HUES64 (cell line): ENCODE results near the gene PLAU.
"Not testable (repeated sequence)": the region's sequence is repeated elsewhere in the genome, so short reads cannot be mapped to it uniquely, and the experiment has no call there.

Experiments used
- H3K27ac ChIP-seq: 2 replicates; pipeline ENCODE4 v1.7.0; 2013; ENCODE audit warnings: low read depth, low read length, inconsistent platforms
- H3K27me3 ChIP-seq: 2 replicates; pipeline ENCODE4 v1.6.1; 2013; ENCODE audit warnings: mild to moderate bottlenecking, low read length; ENCODE audit not compliant: insufficient read depth
- H3K36me3 ChIP-seq: 2 replicates; pipeline ENCODE4 v1.6.1; 2013; ENCODE audit warnings: mild to moderate bottlenecking, low read length; ENCODE audit not compliant: insufficient read depth
- H3K4me1 ChIP-seq: 2 replicates; pipeline ENCODE4 v1.6.1; 2013; ENCODE audit warnings: mild to moderate bottlenecking, low read length, moderate library complexity; ENCODE audit not compliant: insufficient read depth
- H3K4me3 ChIP-seq: 2 replicates; pipeline ENCODE4 v1.5.1; 2013; ENCODE audit warnings: mild to moderate bottlenecking, low read length, moderate library complexity
- H3K9ac ChIP-seq: 2 replicates; pipeline ENCODE4 v1.6.1; 2013; ENCODE audit warnings: mild to moderate bottlenecking, low read depth, low read length
- H3K9me3 ChIP-seq: 2 replicates; pipeline ENCODE4 v1.6.1; 2013; ENCODE audit warnings: low read depth, low read length; ENCODE audit not compliant: insufficient read depth
- WGBS: fragments of 150-250, 120-280 bp; methylation state at CpG from one replicate; pipeline ENCODE4 v1.1.7; 2013; ENCODE audit warnings: missing lambda C conversion rate; 5-methylcytosine and 5-hydroxymethylcytosine counted together

The PLAU gene

DNA sequence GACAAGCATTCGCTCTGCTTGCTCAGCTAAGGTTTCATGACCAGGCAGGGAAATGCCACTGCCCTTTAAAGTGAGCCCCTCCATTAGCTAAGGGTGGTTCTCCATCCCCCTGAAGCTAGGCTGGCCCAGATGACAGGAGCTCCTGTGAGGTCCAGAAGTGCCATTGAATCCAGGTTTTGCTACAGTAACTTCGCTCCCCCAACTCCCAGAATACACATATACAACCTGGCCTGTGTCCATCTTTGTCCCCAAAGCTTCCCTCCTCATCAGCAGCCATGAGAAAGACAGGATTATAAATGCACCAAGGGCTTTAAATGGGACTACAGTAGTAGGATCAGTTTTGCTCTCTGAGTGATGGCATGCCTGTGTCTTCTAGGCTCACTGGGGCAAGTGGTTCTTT is 51.5 kb downstream of the PLAU start:
- H3K4me3 ChIP-seq = no peak overlapping the region
- no peak overlapping the region for H3K9ac ChIP-seq
- no peaks in the 10 kb centered on the region for H3K36me3 ChIP-seq
- H3K27me3 ChIP-seq = no peaks in the 10 kb centered on the region
- peaks cover 23% of the 10 kb centered on the region for H3K4me1 ChIP-seq
- WGBS = 94% methylated on average over 2 of the region's 2 CpGs
- H3K9me3 ChIP-seq = no peaks in the 10 kb centered on the region
- no peak overlapping the region for H3K27ac ChIP-seq

- H3K4me1 ChIP-seq = peaks cover 35% of the 10 kb centered on the region
- H3K36me3 ChIP-seq, H3K9ac ChIP-seq, H3K9me3 ChIP-seq, H3K27me3 ChIP-seq, H3K27ac ChIP-seq, H3K4me3 ChIP-seq: not testable (repeated sequence)
- WGBS = 94% methylated on average over 12 of the region's 12 CpGs
Observed at GRCh38 chr10:73963533-73963932, 52.6 kb downstream of the PLAU start.

DNA sequence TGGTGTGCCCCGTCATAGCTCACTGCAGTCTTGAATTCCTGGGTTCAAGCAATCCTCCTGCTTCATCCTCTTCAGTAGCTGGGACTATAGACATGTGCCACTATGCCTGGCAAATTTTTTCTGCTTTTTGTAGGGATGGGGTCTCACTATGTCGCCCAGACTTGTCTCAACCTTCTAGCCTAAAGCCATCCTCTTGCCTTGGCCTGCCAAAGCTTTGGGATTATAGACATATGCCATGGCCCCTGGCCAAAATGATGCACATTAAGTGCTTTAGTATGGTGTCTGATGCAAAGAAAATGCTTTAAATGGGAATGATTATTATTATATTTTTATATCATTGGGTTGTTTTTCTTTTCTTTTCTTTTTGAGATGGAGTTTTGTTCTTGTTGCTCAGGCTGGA is 53.8 kb downstream of the PLAU start:
- WGBS = 83% methylated on average over 2 of the region's 2 CpGs
- Histone ChIP-seq H3K4me3 (no peak overlapping the region), H3K36me3 (no peaks in the 10 kb centered on the region), H3K9me3 (no peaks in the 10 kb centered on the region), H3K9ac (peak overlapping the region; percentile 37; the same call in 1 of the 2 replicates), H3K4me1 (peaks cover 43% of the 10 kb centered on the region), H3K27me3 (no peaks in the 10 kb centered on the region), H3K27ac (peak overlapping the region; percentile 99)

GRCh38 chr10:73965267-73965889 is 54.4 kb downstream of the PLAU start:
- Histone ChIP-seq H3K27ac (peak overlapping the region; percentile 99), H3K4me3 (peak overlapping the region; percentile 18; the same call in 1 of the 2 replicates), H3K9ac (peak overlapping the region; percentile 89), H3K4me1 (peaks cover 43% of the 10 kb centered on the region)
- H3K9me3 ChIP-seq, H3K27me3 ChIP-seq, H3K36me3 ChIP-seq: not testable (repeated sequence)
- WGBS = 72% methylated on average over 12 of the region's 12 CpGs

DNA sequence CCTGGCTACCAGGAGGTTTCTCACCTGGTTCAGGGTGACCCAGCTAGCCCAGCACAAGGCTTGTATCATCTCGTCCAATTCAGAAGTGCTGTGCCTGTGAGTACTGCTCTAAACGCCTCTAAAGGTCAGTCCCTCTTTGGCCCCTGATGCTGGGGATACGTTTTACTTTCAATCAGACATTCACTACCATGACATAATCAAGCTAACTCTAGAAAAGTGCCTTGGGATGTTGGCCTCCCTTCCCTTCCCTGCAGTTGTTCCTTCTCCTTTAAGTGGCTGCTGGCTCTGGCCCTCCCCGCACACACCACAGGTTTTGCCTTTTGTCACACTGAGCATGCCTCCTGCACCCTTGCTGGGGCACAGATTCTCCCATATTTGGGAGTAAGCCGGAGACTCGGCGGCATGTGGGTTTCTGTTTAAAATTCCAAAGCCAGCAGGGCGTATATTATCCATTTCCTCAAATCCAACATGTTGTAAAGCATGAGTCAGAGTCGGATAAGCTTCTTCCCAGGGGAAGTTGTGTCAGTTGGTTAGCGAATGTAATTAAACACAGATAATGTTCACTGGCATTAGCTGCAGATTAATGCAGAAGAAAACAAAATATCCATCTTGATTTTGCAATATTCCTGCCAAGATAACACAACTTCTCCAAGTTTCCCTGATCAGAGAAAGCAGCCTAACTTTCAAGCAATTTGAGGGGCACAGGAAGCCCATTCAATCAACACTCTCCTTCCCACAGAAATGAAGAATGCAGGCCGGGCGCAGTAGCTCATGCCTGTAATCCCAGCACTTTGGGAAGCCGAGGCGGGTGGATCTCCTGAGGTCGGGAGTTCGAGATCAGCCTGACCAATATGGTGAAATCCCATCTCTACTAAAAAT is 55.2 kb downstream of the PLAU start:
- H3K27me3 ChIP-seq = no peaks in the 10 kb centered on the region
- under 1% methylated on average over 16 of the region's 16 CpGs for WGBS
- no peaks in the 10 kb centered on the region for H3K36me3 ChIP-seq
- H3K4me1 ChIP-seq = peaks cover 43% of the 10 kb centered on the region
- peak overlapping the region; percentile 35 for H3K4me3 ChIP-seq
- H3K27ac ChIP-seq = peak overlapping the region; percentile 99
- H3K9ac ChIP-seq = peak overlapping the region; percentile 89
- H3K9me3 ChIP-seq = no peaks in the 10 kb centered on the region

- Histone ChIP-seq H3K4me1 (peaks cover 43% of the 10 kb centered on the region), H3K9me3 (no peaks in the 10 kb centered on the region), H3K9ac (peak overlapping the region; percentile 89), H3K4me3 (no peak overlapping the region), H3K36me3 (no peaks in the 10 kb centered on the region), H3K27ac (peak overlapping the region; percentile 99), H3K27me3 (no peaks in the 10 kb centered on the region)
- WGBS = 28% methylated on average over 4 of the region's 4 CpGs
Observed at GRCh38 chr10:73967022-73967429, 56.1 kb downstream of the PLAU start.
